Sigmoid colon (tissue), 7 donors: ENCODE results near the gene SYT9. TPM values are rescaled to one million over a fixed set of nuclear protein-coding genes. Genes with fewer than 3 reads are reported as not detected.
A peak's percentile ranks its signal among the peaks of the same experiment; 100 is the strongest.

ENCODE experiments used
- DNase-seq: peaks from one replicate; pipeline ENCODE4 v3.0.0-alpha.2; 2019
- H3K27ac ChIP-seq, 4 donors: fragments of 200-600 bp; sonication (generic); one replicate each; pipeline ENCODE4 v1.5.1; 2016 to 2019; ENCODE audit warnings: mild to moderate bottlenecking in 1 of 4
- H3K27me3 ChIP-seq, 3 donors: fragments of 200-600 bp; sonication (generic); one replicate each; pipeline ENCODE4 v1.5.1; 2019; ENCODE audit warnings: mild to moderate bottlenecking in 1 of 3
- H3K36me3 ChIP-seq, 4 donors: fragments of 200-600 bp; sonication (generic); one replicate each; pipeline ENCODE4 v1.5.1; 2016 to 2019
- H3K4me1 ChIP-seq, 4 donors: fragments of 200-600 bp; sonication (generic); one replicate each; pipeline ENCODE4 v1.5.1; 2017 to 2019
- H3K4me3 ChIP-seq, 4 donors: fragments of 200-600 bp; sonication (generic); one replicate each; pipeline ENCODE4 v1.5.1; 2017 to 2019; ENCODE audit warnings: mild to moderate bottlenecking in 2 of 4, moderate library complexity in 1 of 4
- H3K9me3 ChIP-seq, 4 donors: fragments of 200-600 bp in 3 of 4; sonication (generic) in 3 of 4; one replicate each; pipeline versions ENCODE4 v1.5.1 to v1.6.1; 2013 to 2019
- EP300 ChIP-seq, 4 donors: sonication (generic); formaldehyde crosslinking; IDR thresholded peaks; one replicate each; pipeline ENCODE4 v1.6.1; 2017; ENCODE audit warnings: antibody characterized with exemption in 4 of 4
- POLR2A ChIP-seq, 2 donors: fragments of 450-650 bp; IDR thresholded peaks; one replicate each; pipeline ENCODE4 v1.6.1; 2016; ENCODE audit warnings: antibody characterized with exemption in 2 of 2, mild to moderate bottlenecking in 2 of 2, moderate library complexity in 2 of 2
- POLR2AphosphoS5 ChIP-seq, 4 donors: sonication (generic); formaldehyde crosslinking; IDR thresholded peaks; one replicate each; pipeline ENCODE4 v1.6.1; 2017; ENCODE audit warnings: antibody characterized with exemption in 4 of 4
- WGBS, 2 donors: extraction: QIAGEN DNeasy Blood & Tissue Kit; methylation state at CpG; one replicate each; pipeline ENCODE4 v1.1.7; 2013; 5-methylcytosine and 5-hydroxymethylcytosine counted together
- intact Hi-C: fragments of 100-400 bp; cut with DNase I; formaldehyde crosslinking; loops from one replicate; pipeline ENCODE4 v1.15.1; 2023
- polyA plus RNA-seq, 3 donors: library from polyadenylated mRNA; stranded (reverse); fragments of 200-250 nt; gene quantifications; one replicate each; pipeline ENCODE4 v1.2.3, GENCODE V29; 2013
- total RNA-seq, 4 donors: library from RNA; depleted of rRNA; stranded (reverse); fragments of >200 nt; gene quantifications; one replicate each; pipeline ENCODE4 v1.1.0, GENCODE V29; 2016
- TF ChIP-seq, protein P1 (sequence below), 4 experiments: fragments of 450-650 bp in 3 of 4; fragments of 200-600 bp in 1 of 4; IDR thresholded peaks; one replicate each; pipeline ENCODE4 v1.5.1; 2016 to 2019; ENCODE audit warnings: antibody characterized with exemption in 4 of 4, mild to moderate bottlenecking in 3 of 4, moderate library complexity in 2 of 4
- donor health status: healthy with polysubstance abuse.
- donor health status: Bipolar disorder and iron deficiency.
- donor health status: healthy.

The SYT9 gene
- total and polyA plus RNA-seq, 7 donors, result 0.16 to 1.1 (median 0.28) TPM; not detected in 2

DNA sequence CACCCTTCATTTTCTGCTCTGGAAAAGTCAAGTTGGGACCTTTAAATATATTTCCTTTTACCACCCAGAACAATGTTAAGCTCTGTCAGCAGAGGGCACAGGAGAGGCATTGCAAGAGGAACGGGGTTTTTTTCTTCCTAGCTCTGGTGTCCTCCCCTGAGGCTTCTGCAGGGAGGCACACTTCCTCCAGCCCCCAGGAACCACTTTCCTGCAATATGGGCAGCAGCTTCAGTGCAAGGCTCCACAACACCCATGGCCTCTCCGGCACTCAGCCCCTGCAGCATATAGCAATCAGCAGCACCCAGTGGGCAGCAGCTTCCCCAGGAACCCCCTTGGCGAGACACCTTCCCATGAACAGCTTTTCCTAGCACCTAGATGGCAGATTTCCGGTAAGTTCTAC lies 101.4 kb downstream of the SYT9 start:
- no peaks in the 10 kb centered on the region for H3K36me3 ChIP-seq
- H3K9me3 ChIP-seq, result no peaks in the 10 kb centered on the region
- intact Hi-C loops, result no loop called here
- peaks cover 0 to 18% (median 9%) of the 10 kb centered on the region in 4 donors for H3K4me1 ChIP-seq
- H3K27ac ChIP-seq, result no peak overlapping the region
- 39 to 48% methylated on average over 4 of the region's 4 CpGs for WGBS, 2 donors
- TF ChIP-seq, protein P1, sequence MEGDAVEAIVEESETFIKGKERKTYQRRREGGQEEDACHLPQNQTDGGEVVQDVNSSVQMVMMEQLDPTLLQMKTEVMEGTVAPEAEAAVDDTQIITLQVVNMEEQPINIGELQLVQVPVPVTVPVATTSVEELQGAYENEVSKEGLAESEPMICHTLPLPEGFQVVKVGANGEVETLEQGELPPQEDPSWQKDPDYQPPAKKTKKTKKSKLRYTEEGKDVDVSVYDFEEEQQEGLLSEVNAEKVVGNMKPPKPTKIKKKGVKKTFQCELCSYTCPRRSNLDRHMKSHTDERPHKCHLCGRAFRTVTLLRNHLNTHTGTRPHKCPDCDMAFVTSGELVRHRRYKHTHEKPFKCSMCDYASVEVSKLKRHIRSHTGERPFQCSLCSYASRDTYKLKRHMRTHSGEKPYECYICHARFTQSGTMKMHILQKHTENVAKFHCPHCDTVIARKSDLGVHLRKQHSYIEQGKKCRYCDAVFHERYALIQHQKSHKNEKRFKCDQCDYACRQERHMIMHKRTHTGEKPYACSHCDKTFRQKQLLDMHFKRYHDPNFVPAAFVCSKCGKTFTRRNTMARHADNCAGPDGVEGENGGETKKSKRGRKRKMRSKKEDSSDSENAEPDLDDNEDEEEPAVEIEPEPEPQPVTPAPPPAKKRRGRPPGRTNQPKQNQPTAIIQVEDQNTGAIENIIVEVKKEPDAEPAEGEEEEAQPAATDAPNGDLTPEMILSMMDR (IDR thresholded peaks at IDR 0.05), result peak in 1 of 4 experiments; percentile 12
- TF ChIP-seq POLR2A (IDR thresholded peaks at IDR 0.05), result no peak
- no peaks in the 10 kb centered on the region for H3K27me3 ChIP-seq
- DNase-seq, result no peak
- H3K4me3 ChIP-seq, result no peak overlapping the region

DNA sequence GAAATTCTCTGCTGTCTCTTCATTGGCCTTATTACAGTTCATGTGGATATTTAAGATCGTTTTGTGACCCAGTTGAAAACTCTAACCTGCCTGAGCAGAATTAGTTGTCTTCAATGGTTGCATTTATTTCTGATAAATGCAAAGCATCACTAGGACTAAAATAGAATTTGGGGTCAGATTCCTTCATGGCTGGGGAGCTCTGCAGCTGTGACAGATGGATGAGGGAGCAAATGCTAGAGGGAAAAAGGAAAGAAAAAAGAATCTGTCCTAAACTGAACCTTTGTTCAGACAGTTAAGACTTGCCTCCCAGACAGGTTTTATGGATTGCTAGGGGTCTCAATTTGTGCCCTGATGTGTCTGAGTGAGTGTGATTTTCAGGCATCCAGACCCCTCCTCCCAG lies 113.0 kb downstream of the SYT9 start:
- H3K27ac ChIP-seq, result no peak overlapping the region
- H3K27me3 ChIP-seq, result no peaks in the 10 kb centered on the region
- intact Hi-C loops, result no loop called here
- WGBS, 2 donors, result 72 to 82% methylated on average over 1 of the region's 1 CpG
- TF ChIP-seq EP300 (IDR thresholded peaks at IDR 0.05), result no peak
- no peak for TF ChIP-seq POLR2AphosphoS5 (IDR thresholded peaks at IDR 0.05)
- no peak for TF ChIP-seq POLR2A (IDR thresholded peaks at IDR 0.05)
- TF ChIP-seq, protein P1 (IDR thresholded peaks at IDR 0.05), result no peak
- H3K4me3 ChIP-seq, result no peak overlapping the region
- no peak for DNase-seq
- H3K9me3 ChIP-seq, result no peaks in the 10 kb centered on the region
- no peaks in the 10 kb centered on the region for H3K4me1 ChIP-seq
- H3K36me3 ChIP-seq, result no peaks in the 10 kb centered on the region

DNA sequence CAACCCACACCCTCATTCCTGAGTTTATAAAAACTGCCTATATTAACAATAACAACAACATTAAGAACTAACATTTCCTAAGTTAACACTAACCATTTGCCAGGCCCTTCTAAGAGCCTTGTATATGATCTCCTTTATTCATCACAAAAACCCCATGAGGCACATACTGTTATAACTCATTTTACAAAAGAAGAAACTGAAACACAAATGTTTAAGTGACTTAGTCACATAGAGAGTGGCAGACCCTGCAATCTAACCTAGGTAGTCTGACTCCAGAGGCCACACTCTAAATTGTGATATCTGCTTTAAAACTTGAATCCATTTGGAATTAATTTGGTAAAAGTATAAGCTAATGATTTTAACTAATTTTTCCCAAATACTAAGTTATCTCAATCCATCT lies 116.1 kb downstream of the SYT9 start:
- Histone ChIP-seq H3K27me3 (no peaks in the 10 kb centered on the region), H3K9me3 (peaks cover 0 to 5% (median 1%) of the 10 kb centered on the region in 4 donors), H3K36me3 (no peaks in the 10 kb centered on the region), H3K4me1 (no peaks in the 10 kb centered on the region), H3K4me3 (no peak overlapping the region), H3K27ac (no peak overlapping the region)
- no peak for DNase-seq
- intact Hi-C loops, result no loop called here
- TF ChIP-seq, protein P1 (IDR thresholded peaks at IDR 0.05), result no peak
- no peak for TF ChIP-seq EP300 (IDR thresholded peaks at IDR 0.05)

DNA sequence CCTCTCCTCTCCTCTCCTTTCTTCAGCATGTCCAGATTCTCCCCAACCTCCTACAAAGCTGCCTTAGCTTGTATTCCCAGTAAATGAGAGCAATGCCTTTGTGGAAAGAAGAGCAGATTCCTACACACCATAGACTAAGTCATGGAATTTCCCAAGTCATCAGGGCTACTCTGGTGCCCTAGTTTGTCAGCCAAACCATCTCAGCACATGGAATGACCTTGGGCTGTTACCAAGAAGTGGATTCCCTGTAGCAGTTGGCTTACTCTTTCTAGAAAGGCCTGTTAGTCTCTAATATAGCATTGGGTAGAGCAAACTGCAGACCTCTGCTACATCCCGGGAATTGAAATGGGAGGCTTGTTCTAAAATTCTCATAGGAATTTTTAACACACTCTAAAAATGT lies 124.7 kb downstream of the SYT9 start:
- Histone ChIP-seq H3K4me3 (no peak overlapping the region), H3K9me3 (peaks cover 0 to 5% (median 1%) of the 10 kb centered on the region in 4 donors), H3K27ac (no peak overlapping the region), H3K27me3 (no peaks in the 10 kb centered on the region), H3K36me3 (no peaks in the 10 kb centered on the region), H3K4me1 (no peaks in the 10 kb centered on the region)
- intact Hi-C loops, result no loop called here
- 94 to 97% methylated on average over 1 of the region's 1 CpG for WGBS, 2 donors
- no peak for DNase-seq
- TF ChIP-seq, protein P1 (IDR thresholded peaks at IDR 0.05), result no peak
- TF ChIP-seq POLR2A (IDR thresholded peaks at IDR 0.05) (no peak), EP300 (IDR thresholded peaks at IDR 0.05) (no peak), POLR2AphosphoS5 (IDR thresholded peaks at IDR 0.05) (no peak)

DNA sequence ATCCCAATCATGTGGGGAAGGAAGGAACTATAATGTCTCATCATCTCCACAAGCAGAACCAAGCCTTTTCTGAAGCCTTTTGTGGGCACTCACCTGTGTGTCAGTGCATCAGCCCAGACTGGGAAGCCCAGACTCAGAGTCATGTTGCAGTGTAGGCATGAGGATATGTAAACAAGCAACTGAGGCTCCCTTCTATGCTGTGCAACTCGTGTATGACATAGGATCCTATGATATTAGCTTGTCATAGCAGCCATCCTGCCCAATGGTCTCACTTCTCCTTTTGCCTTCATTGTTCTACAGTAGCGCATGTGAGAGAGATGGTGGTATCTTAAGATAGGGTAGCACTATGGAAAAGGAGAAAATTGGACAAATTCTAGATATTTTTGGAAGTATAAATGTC lies 130.2 kb downstream of the SYT9 start:
- 46 to 50% methylated on average over 2 of the region's 2 CpGs for WGBS, 2 donors
- no peak for DNase-seq
- TF ChIP-seq POLR2AphosphoS5 (IDR thresholded peaks at IDR 0.05), result no peak
- TF ChIP-seq, protein P1 (IDR thresholded peaks at IDR 0.05), result no peak
- no peak for TF ChIP-seq EP300 (IDR thresholded peaks at IDR 0.05)
- Histone ChIP-seq H3K4me3 (no peak overlapping the region), H3K27me3 (no peaks in the 10 kb centered on the region), H3K9me3 (no peaks in the 10 kb centered on the region), H3K36me3 (no peaks in the 10 kb centered on the region), H3K27ac (no peak overlapping the region), H3K4me1 (no peaks in the 10 kb centered on the region)
- intact Hi-C loops, result no loop called here
